HG03558 (cell line): ENCODE measurements around the gene TREX2.

Source experiments
- ATAC-seq: cut with Tn5 transposase; IDR thresholded peaks from one replicate; pipeline ENCODE4 v1.9.1; 2021; ENCODE audit warnings: moderate number of reproducible peaks; ENCODE audit not compliant: unreplicated experiment; ENCODE audit errors: extremely low read depth

Gene TREX2

GRCh38 chrX:153394612-153395011, 51.2 kb downstream of the TREX2 start:
- no peak for ATAC-seq
